Naive thymus-derived CD4-positive, alpha-beta T cell (primary cell): Measurements from ENCODE around the gene PLBD2. TPM values are rescaled to one million over a fixed set of nuclear protein-coding genes. Genes with fewer than 3 reads are reported as not detected.

Source experiments
- ATAC-seq: fragments of 150-1000 bp; cut with Tn5 transposase; 2 replicates; pipeline ENCODE4 v1.10.0; 2021; ENCODE audit warnings: mild to moderate bottlenecking, moderate library complexity
- CTCF ChIA-PET: fragments of 350-600 bp; sonication (Branson Sonifier 250); formaldehyde crosslinking; loops from one replicate; lab custom pipeline; 2021; ENCODE audit warnings: antibody characterized with exemption; lab: Charles Lee
- POLR2A ChIA-PET: fragments of 350-600 bp; sonication (Branson Sonifier 250); formaldehyde crosslinking; loops from one replicate; lab custom pipeline; 2021; ENCODE audit warnings: antibody characterized with exemption, inconsistent platforms; lab: Charles Lee
- DNase-seq, 9 donors: peaks; one replicate each; pipeline versions ENCODE4 v3.0.0 to v3.0.0-alpha.2; 2020 to 2022; ENCODE audit warnings: mixed read lengths in 1 of 9
- H3K27ac ChIP-seq: one replicate; pipeline ENCODE4 v1.7.0; 2013; ENCODE audit warnings: mild to moderate bottlenecking, low read depth, low read length, moderate library complexity
- H3K27me3 ChIP-seq, 2 donors: one replicate each; pipeline ENCODE4 v1.7.0; 2013; ENCODE audit warnings: low read length in 2 of 2, mild to moderate bottlenecking in 2 of 2, moderate library complexity in 2 of 2; ENCODE audit not compliant: control insufficient read depth in 2 of 2, insufficient read depth in 2 of 2
- H3K36me3 ChIP-seq, 3 experiments: 1 replicate in 2 of 3; 2 replicates in 1 of 3; pipeline ENCODE4 v1.7.0; 2013; ENCODE audit warnings: low read length in 3 of 3, mild to moderate bottlenecking in 3 of 3, moderate library complexity in 1 of 3; ENCODE audit not compliant: insufficient read depth in 3 of 3, control insufficient read depth in 2 of 3
- H3K4me1 ChIP-seq, 2 donors: one replicate each; pipeline ENCODE4 v1.7.0; 2013; ENCODE audit warnings: low read length in 2 of 2, mild to moderate bottlenecking in 2 of 2, moderate library complexity in 1 of 2; ENCODE audit not compliant: control insufficient read depth in 2 of 2, insufficient read depth in 2 of 2
- H3K4me3 ChIP-seq: 2 replicates; pipeline ENCODE4 v1.7.0; 2013; ENCODE audit warnings: mild to moderate bottlenecking, low read length
- H3K9me3 ChIP-seq, 3 experiments: 1 replicate in 2 of 3; 2 replicates in 1 of 3; pipeline ENCODE4 v1.7.0; 2013; ENCODE audit warnings: low read length in 3 of 3; ENCODE audit not compliant: control insufficient read depth in 2 of 3
- H3K27ac Mint-ChIP-seq, 9 donors: one replicate each; pipeline ENCODE4 v1.8.0; 2020 to 2022; ENCODE audit warnings: mixed read lengths in 9 of 9, mild to moderate bottlenecking in 8 of 9, moderate library complexity in 5 of 9, inconsistent platforms in 2 of 9
- H3K27me3 Mint-ChIP-seq, 5 donors: one replicate each; pipeline ENCODE4 v1.8.0; 2021 to 2022; ENCODE audit warnings: mixed read lengths in 5 of 5, mild to moderate bottlenecking in 1 of 5
- H3K36me3 Mint-ChIP-seq, 5 donors: one replicate each; pipeline ENCODE4 v1.8.0; 2020 to 2022; ENCODE audit warnings: mixed read lengths in 5 of 5, mild to moderate bottlenecking in 3 of 5, inconsistent platforms in 1 of 5
- H3K4me1 Mint-ChIP-seq, 7 donors: one replicate each; pipeline ENCODE4 v1.8.0; 2020 to 2022; ENCODE audit warnings: mixed read lengths in 7 of 7, mild to moderate bottlenecking in 3 of 7, inconsistent platforms in 1 of 7
- H3K4me3 Mint-ChIP-seq, 10 donors: one replicate each; pipeline ENCODE4 v1.8.0; 2020 to 2022; ENCODE audit warnings: mild to moderate bottlenecking in 10 of 10, mixed read lengths in 10 of 10, moderate library complexity in 6 of 10, inconsistent platforms in 2 of 10
- H3K9me3 Mint-ChIP-seq, 11 donors: one replicate each; pipeline ENCODE4 v1.8.0; 2020 to 2022; ENCODE audit warnings: mixed read lengths in 11 of 11, mild to moderate bottlenecking in 4 of 11, inconsistent platforms in 1 of 11, moderate library complexity in 1 of 11
- intact Hi-C, 2 donors: fragments of 100-400 bp; cut with micrococcal nuclease; formaldehyde crosslinking; loops; one replicate each; pipeline ENCODE4 v1.15.1; 2023
- polyA plus RNA-seq, 2 donors: library from polyadenylated mRNA; unstranded; fragments of 300-500 nt; fragmentation: Illumina TruSeq; gene quantifications; one replicate each; pipeline ENCODE4 v1.2.3, GENCODE V29; 2021
- total RNA-seq, 6 experiments: library from RNA in 5 of 6; stranded (reverse) in 5 of 6; gene quantifications; 1 replicate in 5 of 6; 2 replicates in 1 of 6; pipeline ENCODE4 v1.2.3 and lab custom pipeline; 2021 to 2026

PLBD2 gene
- total and polyA plus RNA-seq, 7 experiments from 2014 or later: 7.8 to 25.4 (median 13.3) TPM

GRCh38 chr12:113414519-113415038 lies 56.2 kb downstream of the PLBD2 start:
- H3K4me3 ChIP-seq: no peak overlapping the region
- CTCF ChIA-PET: no interaction called here
- Mint-ChIP-seq H3K9me3 (peaks cover 0 to 2% (median 0%) of the 10 kb centered on the region in 11 donors), H3K27me3 (peaks cover 0 to 14% (median 4%) of the 10 kb centered on the region in 5 donors), H3K4me1 (peaks cover 0 to 2% (median 0%) of the 10 kb centered on the region in 7 donors), H3K4me3 (no peak overlapping the region), H3K27ac (no peak overlapping the region), H3K36me3 (no peaks in the 10 kb centered on the region)
- no peaks in the 10 kb centered on the region for H3K9me3 ChIP-seq
- H3K27me3 ChIP-seq: no peaks in the 10 kb centered on the region
- ATAC-seq (no peak), DNase-seq (no peak)
- intact Hi-C loops: no loop called here
- H3K4me1 ChIP-seq: no peaks in the 10 kb centered on the region
- POLR2A ChIA-PET: no interaction called here
- H3K36me3 ChIP-seq: no peaks in the 10 kb centered on the region
- no peak overlapping the region for H3K27ac ChIP-seq

- DNase-seq: no peak
- intact Hi-C loops: no loop called here
Measured at GRCh38 chr12:113416091-113416754, 57.8 kb downstream of the PLBD2 start.

GRCh38 chr12:113418213-113418879 lies 60.0 kb downstream of the PLBD2 start:
- H3K27me3 Mint-ChIP-seq: peaks cover 0 to 7% (median 0%) of the 10 kb centered on the region in 5 donors
- Histone ChIP-seq H3K9me3 (no peaks in the 10 kb centered on the region), H3K4me1 (no peaks in the 10 kb centered on the region), H3K27ac (no peak overlapping the region), H3K27me3 (no peaks in the 10 kb centered on the region), H3K36me3 (no peaks in the 10 kb centered on the region), H3K4me3 (no peak overlapping the region)
- ChIA-PET CTCF (no interaction called here), POLR2A (no interaction called here)
- no peak overlapping the region for H3K4me3 Mint-ChIP-seq
- H3K9me3 Mint-ChIP-seq: peaks cover 0 to 2% (median 0%) of the 10 kb centered on the region in 11 donors
- H3K36me3 Mint-ChIP-seq: no peaks in the 10 kb centered on the region
- intact Hi-C loops: no loop called here
- DNase-seq: no peak
- no peak overlapping the region for H3K27ac Mint-ChIP-seq
- H3K4me1 Mint-ChIP-seq: peaks cover 0 to 10% (median 7%) of the 10 kb centered on the region in 7 donors
- no peak for ATAC-seq

More at GRCh38 chr12:113416091-113416754, 57.8 kb downstream of the PLBD2 start:
- Mint-ChIP-seq H3K9me3 (peaks cover 0 to 2% (median 0%) of the 10 kb centered on the region in 11 donors), H3K4me3 (no peak overlapping the region), H3K27me3 (peaks cover 0 to 6% (median 0%) of the 10 kb centered on the region in 5 donors), H3K4me1 (no peaks in the 10 kb centered on the region), H3K27ac (no peak overlapping the region), H3K36me3 (no peaks in the 10 kb centered on the region)
- Histone ChIP-seq H3K4me1 (no peaks in the 10 kb centered on the region), H3K4me3 (no peak overlapping the region), H3K9me3 (no peaks in the 10 kb centered on the region), H3K27me3 (no peaks in the 10 kb centered on the region), H3K36me3 (no peaks in the 10 kb centered on the region), H3K27ac (no peak overlapping the region)
- ChIA-PET CTCF (no interaction called here), POLR2A (no interaction called here)
- ATAC-seq: peak; percentile 86

GRCh38 chr12:113420996-113421595 lies 62.7 kb downstream of the PLBD2 start:
- ATAC-seq (no peak), DNase-seq (no peak)
- Mint-ChIP-seq H3K9me3 (no peaks in the 10 kb centered on the region), H3K27ac (no peak overlapping the region), H3K36me3 (no peaks in the 10 kb centered on the region), H3K27me3 (peaks cover 0 to 9% (median 0%) of the 10 kb centered on the region in 5 donors), H3K4me1 (peaks cover 0 to 16% (median 7%) of the 10 kb centered on the region in 7 donors), H3K4me3 (no peak overlapping the region)
- no peak overlapping the region for H3K27ac ChIP-seq
- H3K4me1 ChIP-seq: no peaks in the 10 kb centered on the region
- CTCF ChIA-PET: no interaction called here
- intact Hi-C loops: loop anchor here in 1 of 2 donors (5.0 to 10.0 kb wide), 2 partner anchors 89 to 376 kb away; no protein-coding TSS in a partner anchor
- no peak overlapping the region for H3K4me3 ChIP-seq
- POLR2A ChIA-PET: interaction anchor here (0.6 kb wide), 1 partner anchor 14 kb away, joined by 3 read pairs; no protein-coding TSS in a partner anchor
- H3K27me3 ChIP-seq: no peaks in the 10 kb centered on the region
- no peaks in the 10 kb centered on the region for H3K36me3 ChIP-seq
- H3K9me3 ChIP-seq: no peaks in the 10 kb centered on the region

- peak within 1 kb of the TSS in 2 of 9 donors; percentile 58 to 91 for H3K27ac Mint-ChIP-seq
- peak in 2 of 9 donors; percentile 11 to 38 for DNase-seq
- CTCF ChIA-PET: interaction anchor here (0.7 kb wide), 1 partner anchor 180 kb away, joined by 3 read pairs; no protein-coding TSS in a partner anchor
- peaks cover 0 to 18% (median 7%) of the 10 kb centered on the region in 7 donors for H3K4me1 Mint-ChIP-seq
- no peaks in the 10 kb centered on the region for H3K9me3 ChIP-seq
- peak; percentile 91 for ATAC-seq
- H3K4me1 ChIP-seq: no peaks in the 10 kb centered on the region
- H3K4me3 Mint-ChIP-seq: peak within 1 kb of the TSS in 5 of 10 donors; percentile 44 to 96 (median 89)
- no peaks in the 10 kb centered on the region for H3K27me3 ChIP-seq
- no peak within 1 kb of the TSS for H3K27ac ChIP-seq
- intact Hi-C loops: loop anchor here in 1 of 2 donors (5.0 to 10.0 kb wide), 2 partner anchors 90 to 377 kb away; no protein-coding TSS in a partner anchor
- peaks cover 0 to 11% (median 0%) of the 10 kb centered on the region in 5 donors for H3K27me3 Mint-ChIP-seq
- H3K36me3 Mint-ChIP-seq: no peaks in the 10 kb centered on the region
- H3K36me3 ChIP-seq: no peaks in the 10 kb centered on the region
- no peak within 1 kb of the TSS for H3K4me3 ChIP-seq
- H3K9me3 Mint-ChIP-seq: no peaks in the 10 kb centered on the region
- POLR2A ChIA-PET: no interaction called here
Measured at GRCh38 chr12:113422030-113422885, 63.9 kb downstream of the PLBD2 start, which contains the start of gene SDSL. TSS of gene SDSL (plus strand) at chr12:113422380. CDS start at chr12:113427983, 5,603 bp downstream.
